Endothelial cell of umbilical vein (primary cell): ENCODE results near the gene OPA3. TPM values are rescaled to one million over a fixed set of nuclear protein-coding genes. Genes with fewer than 3 reads are reported as not detected.

ENCODE experiments used
- BruUV-seq: library from RNA; stranded (reverse); fragments of 400-500 nt; replicated peaks from 2 replicates; lab custom pipeline; 2021; lab: Mats Ljungman, UMichigan
- CTCF ChIA-PET: fragments of 300-600, 350-600 bp; sonication (Branson Sonifier 250); formaldehyde crosslinking; loops from one replicate; lab custom pipeline; 2021; ENCODE audit warnings: antibody characterized with exemption, inconsistent platforms; lab: Charles Lee
- POLR2A ChIA-PET: fragments of 300-600, 350-600 bp; sonication (Branson Sonifier 250); formaldehyde crosslinking; loops from one replicate; lab custom pipeline; 2021; ENCODE audit warnings: antibody characterized with exemption, inconsistent platforms; lab: Charles Lee
- DNase-seq: peaks from one replicate; pipeline ENCODE4 v3.0.0-alpha.2; 2011; ENCODE audit warnings: low read depth, low spot score
- FAIRE-seq: peaks from 2 replicates; lab custom pipeline; 2011; peaks lifted over from hg19 to GRCh38; lab: Jason Lieb, UNC
- H2AFZ ChIP-seq: 2 replicates; pipeline ENCODE4 v1.6.0; 2012; ENCODE audit warnings: low read depth, low read length, control low read depth, inconsistent platforms
- H3K27ac ChIP-seq: 2 replicates; pipeline ENCODE4 v1.5.1; 2011; ENCODE audit warnings: low read depth, mild to moderate bottlenecking, control low read depth, low read length, moderate library complexity; ENCODE audit not compliant: insufficient read depth
- H3K27me3 ChIP-seq, 2 experiments: 2 replicates each; pipeline versions ENCODE4 v1.6.0 to v1.6.1; 2011; ENCODE audit warnings: low read length in 2 of 2, mixed read lengths in 1 of 2; ENCODE audit not compliant: control insufficient read depth in 2 of 2, insufficient read depth in 2 of 2
- H3K36me3 ChIP-seq, 2 experiments: 2 replicates in 1 of 2; 3 replicates in 1 of 2; pipeline ENCODE4 v1.5.1; 2011; ENCODE audit warnings: low read length in 2 of 2, mild to moderate bottlenecking in 1 of 2, moderate library complexity in 1 of 2; ENCODE audit not compliant: control insufficient read depth in 2 of 2, insufficient read depth in 2 of 2; ENCODE audit errors: extremely low read depth in 1 of 2
- H3K4me1 ChIP-seq: 3 replicates; pipeline ENCODE4 v1.5.1; 2011; ENCODE audit warnings: mild to moderate bottlenecking, low read length; ENCODE audit not compliant: control insufficient read depth, insufficient read depth; ENCODE audit errors: extremely low read depth
- H3K4me2 ChIP-seq: 2 replicates; pipeline ENCODE4 v1.6.1; 2011; ENCODE audit warnings: low read length, control low read depth, mixed read lengths; ENCODE audit not compliant: insufficient read depth
- H3K4me3 ChIP-seq, 3 experiments: fragments of 200-600 bp in 1 of 3; sonication (generic), shearing (Covaris generic) in 1 of 3; replicated peaks in 1 of 3; 2 replicates each; pipeline ENCODE4 v1.5.1; 2011 to 2016; ENCODE audit warnings: control low read depth in 3 of 3, low read length in 3 of 3, mild to moderate bottlenecking in 2 of 3, inconsistent platforms in 1 of 3, low read depth in 1 of 3, moderate library complexity in 1 of 3; ENCODE audit not compliant: insufficient read depth in 1 of 3
- H3K79me2 ChIP-seq: 2 replicates; pipeline ENCODE4 v1.6.0; 2012; ENCODE audit warnings: low read length, inconsistent platforms; ENCODE audit not compliant: control insufficient read depth, insufficient read depth
- H3K9ac ChIP-seq: replicated peaks from 2 replicates; pipeline ENCODE3; 2011; ENCODE audit warnings: low read length, control low read depth; ENCODE audit not compliant: insufficient read depth; ENCODE audit errors: extremely low read depth
- H3K9me1 ChIP-seq: replicated peaks from 3 replicates; pipeline ENCODE4 v1.6.0; 2011; ENCODE audit warnings: mild to moderate bottlenecking, low read length; ENCODE audit not compliant: control insufficient read depth, insufficient read depth; ENCODE audit errors: extremely low read depth
- H3K9me3 ChIP-seq: replicated peaks from 2 replicates; pipeline ENCODE4 v1.5.1; 2012; ENCODE audit warnings: low read length, inconsistent platforms; ENCODE audit not compliant: control insufficient read depth, insufficient read depth
- H4K20me1 ChIP-seq: replicated peaks from 2 replicates; pipeline ENCODE3; 2011; ENCODE audit warnings: mild to moderate bottlenecking, low read length; ENCODE audit not compliant: control insufficient read depth, insufficient read depth; ENCODE audit errors: extremely low read depth
- EZH2 ChIP-seq: IDR thresholded peaks from 2 replicates; pipeline ENCODE4 v1.6.1; 2012; ENCODE audit warnings: borderline replicate concordance, low read depth, mild to moderate bottlenecking, moderate library complexity, low read length, inconsistent platforms; ENCODE audit not compliant: severe bottlenecking
- FOS ChIP-seq: IDR thresholded peaks from 2 replicates; pipeline ENCODE4 v1.6.1; 2011; ENCODE audit warnings: mild to moderate bottlenecking, low read length, moderate library complexity, borderline replicate concordance; ENCODE audit not compliant: insufficient read depth
- GATA2 ChIP-seq: IDR thresholded peaks from 2 replicates; pipeline ENCODE4 v1.7.0; 2011; ENCODE audit warnings: low read depth, mild to moderate bottlenecking, moderate library complexity, mixed read lengths, low read length; ENCODE audit not compliant: insufficient read length, insufficient read depth
- JUN ChIP-seq: IDR thresholded peaks from 2 replicates; pipeline ENCODE4 v1.6.1; 2011; ENCODE audit warnings: borderline replicate concordance, low read depth; ENCODE audit not compliant: insufficient read length, insufficient read depth
- MYC ChIP-seq: IDR thresholded peaks from one replicate; pipeline ENCODE4 v1.6.1; 2011; ENCODE audit warnings: mild to moderate bottlenecking, low read depth, low read length
- POLR2A ChIP-seq: IDR thresholded peaks from 2 replicates; pipeline ENCODE4 v1.6.1; 2012; ENCODE audit warnings: low read depth, mild to moderate bottlenecking, control low read depth, low read length
- POLR2AphosphoS5 ChIP-seq: IDR thresholded peaks from 2 replicates; pipeline ENCODE4 v1.6.1; 2012; ENCODE audit warnings: low read depth, mild to moderate bottlenecking, control low read depth, low read length, moderate library complexity; ENCODE audit not compliant: insufficient read depth
- dilution Hi-C: fragments of 300-500 bp; cut with MboI; formaldehyde crosslinking; loops from one replicate; pipeline ENCODE4 v1.15.0; 2019; ENCODE audit warnings: low sequenced_read_pairs; ENCODE audit not compliant: extremely low pct_ligation_motif_present
- intact Hi-C: fragments of 100-400 bp; cut with micrococcal nuclease; formaldehyde crosslinking; loops from one replicate; pipeline ENCODE4 v1.10.0; 2022
- polyA plus RNA-seq, 4 experiments: library from polyadenylated mRNA; depleted of rRNA in 3 of 4; stranded (reverse) in 3 of 4; unstranded in 1 of 4; fragments of >200 nt; gene quantifications; 2 replicates each; pipeline versions ENCODE4 v1.2.1 to v1.2.3, GENCODE V29; 2011 to 2012; ENCODE audit warnings: missing spikeins in 1 of 4
- total RNA-seq: library from RNA; stranded (reverse); gene quantifications from 2 replicates; pipeline ENCODE4 v1.2.3, GENCODE V29; 2021
- TF ChIP-seq, protein P1 (sequence below), 2 donors: IDR thresholded peaks; 1 replicate in 1 of 2; 2 replicates in 1 of 2; pipeline ENCODE4 v1.5.1; 2011; ENCODE audit warnings: low read length in 2 of 2, mild to moderate bottlenecking in 2 of 2, moderate library complexity in 2 of 2, control low read depth in 1 of 2, inconsistent platforms in 1 of 2, low read depth in 1 of 2; ENCODE audit not compliant: insufficient read depth in 1 of 2; ENCODE audit errors: extremely low read depth in 1 of 2
- TF ChIP-seq, protein P2 (sequence below): IDR thresholded peaks from 2 replicates; pipeline ENCODE4 v1.6.1; 2011; ENCODE audit not compliant: insufficient read depth, insufficient read length

OPA3 gene
- total and polyA plus RNA-seq, 2 donors (not counting 3 experiments of a cell fraction or from before 2014, with no cell fraction given): 15.4 to 16.0 TPM

DNA sequence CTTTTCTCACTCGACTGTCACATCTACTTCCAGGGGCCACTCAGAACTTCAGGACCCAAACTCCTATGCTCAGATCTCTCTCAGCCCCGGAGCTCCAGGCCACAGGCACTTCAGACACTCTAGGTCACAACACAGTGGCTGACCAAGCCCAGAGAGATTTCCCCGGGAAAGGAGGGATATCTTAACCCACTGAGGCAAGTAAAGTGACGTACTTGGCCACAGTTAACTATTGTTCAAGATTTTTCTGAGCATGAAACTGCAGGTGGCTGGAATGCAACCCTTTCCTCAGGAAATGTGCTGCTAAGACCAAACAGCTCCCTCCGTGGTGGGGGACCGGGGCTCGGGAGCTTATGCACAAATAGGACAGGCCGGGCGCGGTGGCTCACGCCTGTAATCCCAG is 23.9 kb downstream of the OPA3 start:
- Histone ChIP-seq H3K36me3 (no peaks in the 10 kb centered on the region), H4K20me1 (no peaks in the 10 kb centered on the region), H3K9me3 (no peaks in the 10 kb centered on the region), H3K4me1 (no peaks in the 10 kb centered on the region), H3K27ac (no peak overlapping the region), H3K9me1 (no peaks in the 10 kb centered on the region), H3K27me3 (no peaks in the 10 kb centered on the region), H3K4me2 (no peak overlapping the region), H3K4me3 (no peak overlapping the region), H3K9ac (no peak overlapping the region), H2AFZ (no peak overlapping the region), H3K79me2 (no peaks in the 10 kb centered on the region)
- no TSS peak for BruUV-seq
- peak; percentile 78 for DNase-seq
- peak; percentile 61 for FAIRE-seq
- POLR2A ChIA-PET: no interaction called here
- intact Hi-C loops: no loop called here
- TF ChIP-seq POLR2A (no peak), MYC (no peak), FOS (no peak), EZH2 (no peak)
- TF ChIP-seq, protein P1, sequence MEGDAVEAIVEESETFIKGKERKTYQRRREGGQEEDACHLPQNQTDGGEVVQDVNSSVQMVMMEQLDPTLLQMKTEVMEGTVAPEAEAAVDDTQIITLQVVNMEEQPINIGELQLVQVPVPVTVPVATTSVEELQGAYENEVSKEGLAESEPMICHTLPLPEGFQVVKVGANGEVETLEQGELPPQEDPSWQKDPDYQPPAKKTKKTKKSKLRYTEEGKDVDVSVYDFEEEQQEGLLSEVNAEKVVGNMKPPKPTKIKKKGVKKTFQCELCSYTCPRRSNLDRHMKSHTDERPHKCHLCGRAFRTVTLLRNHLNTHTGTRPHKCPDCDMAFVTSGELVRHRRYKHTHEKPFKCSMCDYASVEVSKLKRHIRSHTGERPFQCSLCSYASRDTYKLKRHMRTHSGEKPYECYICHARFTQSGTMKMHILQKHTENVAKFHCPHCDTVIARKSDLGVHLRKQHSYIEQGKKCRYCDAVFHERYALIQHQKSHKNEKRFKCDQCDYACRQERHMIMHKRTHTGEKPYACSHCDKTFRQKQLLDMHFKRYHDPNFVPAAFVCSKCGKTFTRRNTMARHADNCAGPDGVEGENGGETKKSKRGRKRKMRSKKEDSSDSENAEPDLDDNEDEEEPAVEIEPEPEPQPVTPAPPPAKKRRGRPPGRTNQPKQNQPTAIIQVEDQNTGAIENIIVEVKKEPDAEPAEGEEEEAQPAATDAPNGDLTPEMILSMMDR (IDR thresholded peaks at IDR 0.05; ENCODE audit: extremely low read depth in 1 of 2, insufficient read depth in 1 of 2, low read depth in 1 of 2, low read length in 2 of 2): no peak
- CTCF ChIA-PET: interaction anchor here (1.0 to 2.0 kb wide), 2 partner anchors 81 to 82 kb away, joined by 3 to 9 read pairs; no protein-coding TSS in a partner anchor
- dilution Hi-C loops: no loop called here

DNA sequence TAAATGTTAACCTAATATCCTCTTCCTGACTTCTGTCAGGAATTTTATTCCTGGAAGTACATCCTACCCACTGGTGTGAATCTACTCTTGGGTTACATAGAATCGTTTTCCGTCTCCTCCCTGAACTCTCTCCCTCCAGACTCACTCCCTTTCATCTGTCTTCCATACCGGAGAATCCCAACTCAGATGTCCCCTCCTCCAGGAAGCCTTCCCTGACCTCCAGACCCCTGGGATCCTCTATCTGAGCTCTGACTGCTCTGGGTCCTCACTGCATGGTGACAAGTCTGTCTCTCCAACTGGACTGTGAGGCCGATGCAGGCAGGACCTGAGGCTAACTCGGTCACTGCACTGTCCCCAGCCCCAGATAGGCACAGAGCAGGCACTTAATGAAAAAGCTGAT is 24.6 kb downstream of the OPA3 start:
- ChIA-PET CTCF (interaction anchor here (1.0 to 2.0 kb wide), 2 partner anchors 81 to 83 kb away, joined by 3 to 9 read pairs; no protein-coding TSS in a partner anchor), POLR2A (no interaction called here)
- Histone ChIP-seq H4K20me1 (no peaks in the 10 kb centered on the region), H3K4me2 (no peak overlapping the region), H3K4me1 (no peaks in the 10 kb centered on the region), H2AFZ (no peak overlapping the region), H3K27me3 (no peaks in the 10 kb centered on the region), H3K9ac (no peak overlapping the region), H3K4me3 (no peak overlapping the region), H3K36me3 (no peaks in the 10 kb centered on the region), H3K9me1 (no peaks in the 10 kb centered on the region), H3K9me3 (no peaks in the 10 kb centered on the region), H3K79me2 (no peaks in the 10 kb centered on the region), H3K27ac (no peak overlapping the region)
- intact Hi-C loops: no loop called here
- no TSS peak for BruUV-seq
- no peak for FAIRE-seq
- dilution Hi-C loops: no loop called here
- TF ChIP-seq, protein P1 (IDR thresholded peaks at IDR 0.05; ENCODE audit: extremely low read depth in 1 of 2, insufficient read depth in 1 of 2, low read depth in 1 of 2, low read length in 2 of 2): no peak
- TF ChIP-seq POLR2AphosphoS5 (no peak), GATA2 (no peak), MYC (no peak), JUN (no peak), POLR2A (no peak), FOS (no peak), EZH2 (no peak)
- TF ChIP-seq, protein P2, sequence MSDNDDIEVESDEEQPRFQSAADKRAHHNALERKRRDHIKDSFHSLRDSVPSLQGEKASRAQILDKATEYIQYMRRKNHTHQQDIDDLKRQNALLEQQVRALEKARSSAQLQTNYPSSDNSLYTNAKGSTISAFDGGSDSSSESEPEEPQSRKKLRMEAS: no peak
- DNase-seq: no peak
